GM18858 (cell line): Measurements from ENCODE around the gene ATP6AP1.
"Not testable (repeated sequence)": the region's sequence is repeated elsewhere in the genome, so short reads cannot be mapped to it uniquely, and the experiment has no call there.

Experiments
- ATAC-seq: cut with Tn5 transposase; IDR thresholded peaks from one replicate; pipeline ENCODE4 v1.9.1; 2021; ENCODE audit not compliant: unreplicated experiment

The ATP6AP1 gene

DNA sequence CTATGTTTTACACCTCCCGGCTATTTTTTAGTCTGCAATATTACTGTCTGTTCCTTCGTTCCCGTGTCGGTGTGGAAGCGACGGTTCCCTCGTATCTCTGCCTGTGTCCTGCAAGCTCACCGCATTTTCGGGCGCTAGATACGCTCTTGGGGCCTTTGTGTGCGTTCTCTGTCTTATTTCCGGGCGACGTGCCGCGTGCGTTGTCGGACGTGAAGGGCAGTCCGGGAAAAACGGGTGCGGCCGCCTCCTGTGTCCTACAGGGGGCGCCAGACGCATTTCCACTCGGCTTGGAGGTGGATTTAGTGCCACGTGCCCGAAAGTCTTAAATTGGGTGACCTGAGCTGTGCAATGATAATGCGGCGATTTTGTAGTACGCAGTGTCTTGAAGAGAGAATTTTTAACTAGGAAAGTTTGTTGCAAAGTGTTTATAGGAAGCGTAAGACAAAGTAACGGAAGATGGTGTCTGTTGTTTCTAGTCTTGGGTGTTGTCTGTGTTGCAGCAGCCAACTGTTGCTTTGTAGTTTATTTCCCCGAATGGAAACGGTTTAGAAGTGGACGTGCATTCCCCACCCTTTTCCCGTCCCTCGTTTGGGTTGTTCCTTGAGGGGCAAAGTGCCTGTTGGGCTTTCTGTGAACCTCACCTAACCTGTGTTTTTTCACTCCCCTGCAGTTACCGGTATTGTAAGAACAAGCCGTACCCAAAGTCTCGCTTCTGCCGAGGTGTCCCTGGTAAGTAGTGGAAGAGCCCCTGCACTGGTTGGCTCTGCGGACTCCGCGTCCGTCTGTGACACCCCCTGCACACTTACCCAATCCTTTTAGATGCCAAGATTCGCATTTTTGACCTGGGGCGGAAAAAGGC is 29.6 kb upstream of the ATP6AP1 start:
- no peak for ATAC-seq

DNA sequence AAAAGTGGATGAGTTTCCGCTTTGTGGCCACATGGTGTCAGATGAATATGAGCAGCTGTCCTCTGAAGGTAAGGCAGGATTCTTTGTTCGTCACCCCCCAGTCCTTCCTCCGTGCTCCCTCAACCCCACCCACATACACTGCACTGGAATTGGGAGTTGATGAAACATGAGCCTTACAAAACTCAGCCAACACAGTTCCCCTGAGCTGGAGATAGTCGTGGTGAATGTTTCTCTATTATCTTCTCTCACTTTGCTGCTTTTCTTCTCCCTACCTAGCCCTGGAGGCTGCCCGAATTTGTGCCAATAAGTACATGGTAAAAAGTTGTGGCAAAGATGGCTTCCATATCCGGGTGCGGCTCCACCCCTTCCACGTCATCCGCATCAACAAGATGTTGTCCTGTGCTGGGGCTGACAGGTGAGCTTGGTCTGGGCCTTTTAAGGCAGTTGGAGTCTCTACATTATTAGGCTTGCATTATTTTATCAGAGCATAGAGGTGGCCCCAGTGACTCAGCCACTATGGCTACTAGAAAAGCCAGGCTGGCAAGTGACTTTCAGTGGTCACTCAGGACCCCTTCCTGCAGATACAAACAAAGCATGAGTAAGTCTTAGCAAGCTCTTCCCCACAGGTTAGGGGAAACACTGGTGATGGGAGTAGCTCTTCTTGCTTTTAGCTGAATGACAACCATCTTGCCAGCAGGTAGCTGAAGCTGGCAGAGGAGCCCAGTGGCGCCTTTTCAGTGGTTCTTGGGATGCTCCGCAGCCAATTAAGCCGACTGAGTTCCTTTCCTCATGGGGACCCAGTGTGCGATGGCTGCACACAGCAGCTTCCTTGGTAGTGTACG is 28.7 kb upstream of the ATP6AP1 start:
- ATAC-seq = no peak

- not testable (repeated sequence) for ATAC-seq
Observed at GRCh38 chrX:154400369-154400817, 28.1 kb upstream of the ATP6AP1 start.

DNA sequence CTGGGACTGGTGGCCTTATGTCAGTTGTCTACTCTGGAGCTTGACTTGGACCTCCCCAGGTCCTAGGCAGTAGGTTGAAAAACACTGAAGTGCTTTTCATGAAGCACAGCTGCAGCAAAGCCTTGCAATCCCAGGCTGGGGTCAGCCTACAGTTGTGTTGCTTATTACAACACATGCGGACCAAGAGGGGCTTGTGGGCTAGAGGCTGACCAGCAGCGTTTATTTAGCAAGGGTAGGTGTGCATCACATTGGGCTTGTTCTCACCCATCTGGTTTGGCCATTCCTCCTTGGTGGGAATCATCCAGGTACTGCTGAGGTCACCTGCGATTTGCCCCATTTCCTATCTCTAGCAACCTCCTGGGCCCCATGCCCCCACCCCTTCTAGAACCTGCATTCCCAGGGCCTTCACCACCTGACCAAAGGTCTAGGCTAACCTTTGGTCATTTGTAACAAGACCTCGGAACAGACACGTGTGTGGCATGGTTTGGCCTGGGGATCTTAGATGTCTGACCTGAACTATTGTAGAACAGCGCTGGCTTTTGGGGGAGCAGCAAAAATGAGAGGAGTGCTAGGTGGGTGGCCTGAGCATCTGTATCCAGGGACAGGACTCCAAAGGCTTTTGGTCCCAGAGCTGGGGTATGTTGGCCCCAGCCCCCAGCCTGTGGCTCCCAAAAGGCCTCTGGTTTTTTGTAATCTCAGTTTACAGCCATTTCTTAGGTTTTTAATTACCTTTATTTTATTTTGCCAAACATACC is 27.3 kb upstream of the ATP6AP1 start:
- no peak for ATAC-seq

DNA sequence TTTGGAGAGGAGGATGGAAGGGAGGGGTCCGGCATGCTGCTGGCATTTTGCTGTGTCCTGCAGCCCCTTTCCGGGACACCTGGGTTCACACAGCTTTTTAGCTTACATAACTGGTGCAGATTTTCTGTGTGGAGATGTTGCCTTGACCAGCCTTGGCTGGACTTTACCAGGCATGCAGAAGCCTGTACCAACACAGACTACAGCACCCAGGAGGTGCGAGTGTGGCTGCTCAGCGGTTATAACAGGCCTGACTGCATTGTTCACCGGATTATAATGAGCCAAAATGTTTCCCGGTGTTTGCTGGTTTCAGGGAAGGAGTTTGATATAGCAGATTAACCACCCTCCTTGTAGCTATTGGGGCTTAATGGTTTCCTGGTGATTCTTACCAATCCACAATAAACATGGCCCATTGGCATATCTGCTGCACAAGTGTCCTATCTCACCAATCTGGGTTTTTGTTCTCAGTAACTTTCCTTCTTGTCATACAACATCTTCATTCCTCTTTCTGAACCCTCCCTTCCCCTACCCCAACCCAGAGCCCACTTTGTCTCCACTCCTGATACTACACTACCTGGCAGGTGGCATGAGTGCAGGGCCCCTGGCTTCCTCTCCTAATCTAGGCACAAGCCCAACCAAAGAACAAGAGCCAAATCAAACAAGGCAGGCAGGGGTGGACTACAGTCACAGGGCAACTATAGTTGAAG is 26.4 kb upstream of the ATP6AP1 start:
- ATAC-seq = no peak

- ATAC-seq = no peak
Observed at GRCh38 chrX:154402622-154403127, 25.8 kb upstream of the ATP6AP1 start.

- no peak for ATAC-seq
Observed at GRCh38 chrX:154403192-154403591, 25.3 kb upstream of the ATP6AP1 start.

DNA sequence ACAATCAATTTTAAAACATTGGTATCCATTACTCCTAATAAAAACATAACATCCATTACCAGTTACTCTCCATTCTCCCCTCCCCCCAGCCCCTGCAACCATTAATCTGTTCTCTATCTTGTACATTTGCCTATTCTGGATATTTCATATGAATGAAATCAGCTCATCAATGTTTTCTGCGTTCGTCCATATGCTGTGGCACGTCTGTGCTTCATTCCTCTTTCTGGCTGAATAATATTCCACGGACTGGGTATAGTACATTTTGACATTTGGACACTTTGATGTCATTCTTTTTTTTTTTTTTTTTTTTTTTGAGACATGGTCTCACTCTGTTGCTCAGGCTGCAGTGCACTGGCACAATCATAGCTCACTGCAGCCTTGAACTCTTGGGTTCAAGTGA is 24.6 kb upstream of the ATP6AP1 start:
- no peak for ATAC-seq

DNA sequence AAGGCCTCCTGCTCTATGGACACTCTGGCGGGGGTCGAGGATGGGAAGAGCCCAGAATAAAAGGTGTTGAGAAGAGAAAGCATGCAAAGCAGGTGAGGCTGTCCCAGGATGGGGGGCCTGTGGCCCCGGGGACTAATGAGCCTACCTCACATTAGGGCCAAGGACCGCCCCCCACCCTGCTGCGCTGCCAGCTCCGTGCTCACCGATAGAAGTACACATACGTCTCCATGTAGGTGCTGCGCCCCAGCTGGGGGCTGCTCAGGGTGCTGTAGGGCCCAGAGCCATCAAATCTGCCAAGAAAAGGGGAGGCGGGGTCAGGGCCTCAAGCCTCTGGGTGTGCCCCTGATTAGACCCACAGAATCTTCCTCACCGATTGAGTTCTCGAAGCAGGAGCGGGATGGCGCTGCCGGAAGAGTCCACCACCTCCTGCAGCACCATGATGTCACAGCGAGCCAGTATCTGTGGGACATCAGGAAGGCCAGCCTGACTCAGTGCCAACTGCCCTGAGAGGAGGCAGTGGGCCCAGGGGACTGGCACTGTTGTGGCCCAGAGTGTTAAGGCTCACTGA is 23.8 kb upstream of the ATP6AP1 start:
- no peak for ATAC-seq

DNA sequence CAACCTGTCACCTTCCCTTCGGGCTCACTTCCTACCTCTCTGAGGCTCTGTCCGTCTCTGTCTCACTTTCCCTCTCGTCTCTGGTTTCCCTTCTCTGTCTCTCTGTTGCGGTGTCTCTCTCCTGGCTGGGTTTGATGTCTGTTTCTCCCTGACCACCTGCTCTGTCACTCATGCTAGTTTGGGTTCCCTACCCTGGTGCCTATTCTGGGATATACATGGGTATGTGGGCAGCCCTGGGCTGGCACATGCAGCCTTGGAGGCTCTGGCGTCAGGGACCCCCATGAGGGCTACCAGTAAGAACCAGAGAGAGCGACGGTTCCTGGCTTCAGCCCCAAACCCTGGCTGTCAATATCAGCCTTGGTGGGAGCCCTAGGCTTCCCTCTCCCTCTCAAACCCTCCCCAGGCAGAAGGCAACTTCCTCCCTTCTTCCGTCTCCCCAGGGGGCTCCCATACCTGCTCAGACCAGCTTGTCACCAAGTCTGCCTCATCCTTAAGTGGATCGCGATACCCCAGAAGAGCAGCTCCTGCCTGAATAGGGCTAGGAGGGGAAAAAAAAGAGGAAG is 19.7 kb upstream of the ATP6AP1 start:
- ATAC-seq = no peak

DNA sequence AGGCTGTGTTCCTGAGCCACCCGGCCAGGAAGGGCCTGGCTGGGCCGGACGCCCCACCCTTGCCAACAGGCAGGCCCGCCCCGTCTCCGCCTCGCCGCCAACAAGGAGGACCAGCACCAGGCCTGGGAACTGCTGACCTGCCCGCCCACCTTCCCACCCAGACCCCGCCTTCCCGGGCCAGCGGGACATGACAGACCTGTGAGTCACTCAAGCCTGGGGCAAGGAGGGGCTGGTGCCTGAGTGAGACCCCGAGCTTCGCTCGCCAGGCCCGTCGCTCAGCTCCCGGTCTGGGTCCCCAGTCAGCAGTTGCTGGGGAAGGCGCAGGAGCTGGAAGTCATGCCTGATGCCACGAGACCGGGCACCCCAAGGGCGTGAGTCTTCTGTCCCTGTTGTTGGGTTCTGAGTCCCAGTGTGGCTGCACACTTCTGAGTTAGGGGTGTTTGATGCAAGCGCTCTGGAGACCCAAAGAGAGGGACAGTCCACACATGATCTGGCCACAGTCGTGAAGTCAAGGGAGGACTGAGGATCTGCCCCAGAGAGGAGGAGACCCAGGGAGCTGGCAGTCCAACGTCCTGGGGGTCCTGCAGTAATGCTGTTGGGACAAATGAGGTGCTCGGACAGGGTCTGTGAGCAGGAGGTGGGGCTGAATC is 19.1 kb upstream of the ATP6AP1 start, which contains the start of gene DNASE1L1:
Gene DNASE1L1, minus strand, starts transcription at position 33 of the 650 bp plus-strand sequence. CDS start 3,686 bp downstream, outside the sequence.
- ATAC-seq = no peak

DNA sequence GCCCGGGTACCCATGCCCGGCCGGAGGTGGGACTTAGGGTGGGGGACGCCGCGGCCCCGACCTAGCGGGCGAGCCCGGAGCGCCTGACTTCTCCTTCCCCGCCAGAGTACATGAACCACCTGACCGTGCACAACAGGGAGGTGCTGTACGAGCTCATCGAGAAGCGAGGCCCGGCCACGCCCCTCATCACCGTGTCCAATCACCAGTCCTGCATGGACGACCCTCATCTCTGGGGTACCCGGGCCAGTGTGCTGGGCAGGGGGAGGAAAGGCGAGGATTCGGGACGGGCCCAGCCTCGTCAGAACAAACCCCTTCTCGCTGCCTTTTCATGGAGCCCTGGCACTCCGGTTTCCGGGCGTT is 16.5 kb upstream of the ATP6AP1 start:
- ATAC-seq = no peak

DNA sequence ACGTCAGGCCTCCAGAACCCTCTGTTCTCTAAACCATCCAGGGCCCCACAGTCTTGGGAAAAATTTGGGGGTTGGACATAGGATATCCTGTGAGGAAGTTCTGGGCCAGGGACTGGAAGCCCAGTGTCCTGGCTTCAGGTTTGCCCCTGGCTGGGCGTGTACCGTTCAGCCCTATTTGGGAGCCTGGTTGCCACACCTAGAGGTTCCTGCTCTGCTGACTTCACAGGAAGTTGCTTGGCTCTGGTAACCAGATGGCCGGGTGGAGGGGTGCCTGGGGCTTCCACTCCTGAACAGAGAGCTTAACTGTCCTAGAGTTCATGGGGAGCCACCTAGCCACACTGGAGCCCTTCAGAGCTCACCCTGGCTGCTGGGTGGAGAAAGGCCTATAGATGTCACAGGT is 16.0 kb upstream of the ATP6AP1 start:
- no peak for ATAC-seq

DNA sequence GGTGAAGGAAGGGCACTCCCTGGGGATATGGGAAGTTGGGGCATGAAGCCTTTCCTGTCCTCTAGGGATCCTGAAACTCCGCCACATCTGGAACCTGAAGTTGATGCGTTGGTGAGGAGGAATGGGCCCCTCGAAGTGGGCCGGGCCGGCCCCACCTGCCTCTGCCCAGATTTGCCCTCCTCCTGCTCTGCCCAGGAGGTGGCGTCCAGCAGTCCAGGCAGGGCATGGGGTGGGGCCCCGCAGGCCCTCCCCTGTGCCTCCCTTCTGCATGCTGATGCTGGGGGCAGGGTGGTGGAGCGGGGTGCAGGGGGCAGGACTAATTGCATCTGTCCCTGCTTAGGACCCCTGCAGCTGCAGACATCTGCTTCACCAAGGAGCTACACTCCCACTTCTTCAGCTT is 15.3 kb upstream of the ATP6AP1 start:
- ATAC-seq = no peak

DNA sequence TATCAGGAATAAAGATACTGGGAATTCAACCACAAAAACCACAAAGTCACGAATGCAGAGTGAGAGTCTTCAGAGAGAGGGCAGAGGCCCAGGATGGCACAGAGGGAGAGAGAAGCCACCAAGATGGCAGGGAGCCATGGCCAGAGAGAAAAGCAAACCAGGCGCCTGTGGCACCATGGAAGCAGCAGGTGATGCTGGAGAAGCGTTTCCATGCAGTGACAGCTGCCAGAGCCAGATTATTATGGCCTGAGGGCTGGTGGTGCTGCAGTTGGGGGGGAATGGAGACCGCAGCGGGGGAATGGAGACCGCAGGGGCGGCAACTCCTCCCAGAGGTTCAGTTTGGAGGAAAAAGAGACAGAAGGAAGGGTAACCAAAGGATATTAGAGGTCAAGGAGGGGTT is 11.3 kb upstream of the ATP6AP1 start:
- ATAC-seq = no peak

DNA sequence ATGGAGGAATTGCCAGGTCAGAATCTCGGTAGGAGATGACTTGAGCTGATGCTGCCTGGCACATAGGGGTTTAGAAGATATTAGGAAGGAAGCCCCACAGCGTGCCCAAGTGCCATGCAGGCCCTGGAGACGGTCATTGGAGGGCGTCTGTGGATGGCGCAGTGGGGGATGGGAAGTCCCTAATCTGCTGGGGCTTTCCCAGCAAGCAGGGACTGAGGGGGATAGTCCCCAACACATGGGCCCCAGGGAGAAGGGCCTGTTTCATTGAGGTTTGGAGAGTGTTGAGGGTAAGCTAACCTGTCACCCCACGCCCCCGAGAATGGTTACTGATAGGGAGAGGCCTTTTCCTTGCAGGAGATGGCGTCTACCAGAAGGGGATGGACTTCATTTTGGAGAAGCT is 9.3 kb upstream of the ATP6AP1 start:
- no peak for ATAC-seq

DNA sequence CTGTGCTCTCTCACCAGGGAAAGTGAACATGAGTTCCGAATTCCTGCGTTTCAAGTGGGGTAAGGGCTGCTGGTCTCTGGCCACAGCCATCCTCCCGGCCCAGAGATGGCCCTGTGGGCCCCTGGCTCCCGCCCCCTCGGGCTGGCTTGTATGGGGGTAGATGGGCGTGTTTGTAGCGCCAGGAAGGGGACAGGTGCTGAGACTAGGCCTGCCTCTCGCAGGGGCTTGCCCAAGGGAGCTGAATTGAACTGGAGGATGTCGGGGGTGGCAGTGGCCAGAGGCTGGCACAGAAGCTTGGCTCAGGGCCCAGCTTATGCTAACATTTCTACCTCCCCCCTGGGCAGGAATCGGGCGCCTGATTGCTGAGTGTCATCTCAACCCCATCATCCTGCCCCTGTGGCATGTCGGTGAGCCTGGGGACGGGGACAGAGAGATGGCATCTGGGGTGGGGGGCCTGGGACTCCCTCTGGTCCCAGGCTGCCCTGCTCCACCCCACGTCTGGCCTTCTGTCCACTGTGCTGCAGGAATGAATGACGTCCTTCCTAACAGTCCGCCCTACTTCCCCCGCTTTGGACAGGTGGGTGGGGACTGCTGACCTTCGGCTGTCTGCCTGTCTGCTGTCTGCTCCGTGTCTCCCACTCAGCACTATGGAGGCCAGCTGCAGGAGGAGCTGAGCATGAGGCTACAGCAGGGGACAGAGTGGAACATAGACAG is 8.6 kb upstream of the ATP6AP1 start:
- ATAC-seq = no peak

DNA sequence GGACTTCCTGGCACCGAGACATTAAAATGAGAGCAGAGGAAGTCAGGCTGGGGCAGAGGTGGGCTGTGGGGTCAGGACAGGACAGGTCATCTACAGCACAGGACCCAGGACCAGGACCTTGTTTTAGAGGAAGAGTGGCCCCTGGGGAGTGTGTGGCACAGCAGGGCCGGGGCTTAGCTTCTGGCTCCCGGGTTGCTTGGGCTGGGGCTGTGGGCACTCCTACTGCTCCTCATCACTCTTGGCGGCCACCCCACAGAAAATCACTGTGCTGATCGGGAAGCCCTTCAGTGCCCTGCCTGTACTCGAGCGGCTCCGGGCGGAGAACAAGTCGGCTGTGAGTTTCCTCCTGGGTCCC is 8.1 kb upstream of the ATP6AP1 start:
- ATAC-seq = no peak
